Activated naive CD4-positive, alpha-beta T cell treated with anti-CD3 and anti-CD28 coated beads, Interleukin-2, amount 10 ng/mL, durations not matched to agents 7 days and 5 days (primary cell): Measurements from ENCODE around the gene AMIGO2.

Experiments used
- CTCF ChIA-PET: fragments of 350-600 bp; sonication (Branson Sonifier 250); formaldehyde crosslinking; loops from one replicate; lab custom pipeline; 2021; ENCODE audit warnings: antibody characterized with exemption; lab: Charles Lee
- DNase-seq: peaks from one replicate; pipeline ENCODE4 v3.0.0-alpha.2; 2020
- H3K27ac Mint-ChIP-seq: one replicate; pipeline ENCODE4 v1.8.0; 2021; ENCODE audit warnings: mild to moderate bottlenecking, moderate library complexity, mixed read lengths
- H3K27me3 Mint-ChIP-seq: one replicate; pipeline ENCODE4 v1.8.0; 2021; ENCODE audit warnings: mild to moderate bottlenecking, mixed read lengths
- H3K36me3 Mint-ChIP-seq: one replicate; pipeline ENCODE4 v1.8.0; 2021; ENCODE audit warnings: mixed read lengths
- H3K4me1 Mint-ChIP-seq: one replicate; pipeline ENCODE4 v1.8.0; 2021; ENCODE audit warnings: mixed read lengths
- H3K4me3 Mint-ChIP-seq: one replicate; pipeline ENCODE4 v1.8.0; 2021; ENCODE audit warnings: mild to moderate bottlenecking, moderate library complexity, mixed read lengths
- H3K9me3 Mint-ChIP-seq: one replicate; pipeline ENCODE4 v1.8.0; 2021; ENCODE audit warnings: mixed read lengths

AMIGO2 gene

GRCh38 chr12:47087088-47087688, 7.4 kb upstream of the AMIGO2 start:
- Mint-ChIP-seq H3K4me3 (no peak overlapping the region), H3K4me1 (peaks cover 45% of the 10 kb centered on the region), H3K9me3 (peaks cover 9% of the 10 kb centered on the region), H3K27me3 (no peaks in the 10 kb centered on the region), H3K27ac (no peak overlapping the region), H3K36me3 (peaks cover 16% of the 10 kb centered on the region)
- CTCF ChIA-PET, result interaction anchor here (1.1 kb wide), 1 partner anchor 310 kb away, joined by 5 read pairs; no protein-coding TSS in a partner anchor
- no peak for DNase-seq

GRCh38 chr12:47085815-47086252, 6.1 kb upstream of the AMIGO2 start:
- peak; percentile 56 for DNase-seq
- H3K4me3 Mint-ChIP-seq, result peak overlapping the region; percentile 5
- H3K27ac Mint-ChIP-seq, result peak overlapping the region; percentile 52
- CTCF ChIA-PET, result interaction anchor here (0.6 kb wide), 1 partner anchor 128 kb away, joined by 3 read pairs; no protein-coding TSS in a partner anchor
- peaks cover 14% of the 10 kb centered on the region for H3K36me3 Mint-ChIP-seq
- H3K9me3 Mint-ChIP-seq, result peaks cover 6% of the 10 kb centered on the region
- peaks cover under 1% of the 10 kb centered on the region for H3K27me3 Mint-ChIP-seq
- peaks cover 58% of the 10 kb centered on the region for H3K4me1 Mint-ChIP-seq

- peaks cover 65% of the 10 kb centered on the region for H3K4me1 Mint-ChIP-seq
- peak overlapping the region; percentile 73 for H3K27ac Mint-ChIP-seq
- no peaks in the 10 kb centered on the region for H3K9me3 Mint-ChIP-seq
- peaks cover 8% of the 10 kb centered on the region for H3K27me3 Mint-ChIP-seq
- CTCF ChIA-PET, result interaction anchor here (1.0 to 1.8 kb wide), 2 partner anchors 11 to 108 kb away, joined by 3 to 6 read pairs; no protein-coding TSS in a partner anchor
- no peak for DNase-seq
- H3K36me3 Mint-ChIP-seq, result peaks cover 15% of the 10 kb centered on the region
- no peak overlapping the region for H3K4me3 Mint-ChIP-seq
Observed at GRCh38 chr12:47084172-47084571, 4.4 kb upstream of the AMIGO2 start.

GRCh38 chr12:47082796-47083621, 3.2 kb upstream of the AMIGO2 start:
- Mint-ChIP-seq H3K27ac (no peak overlapping the region), H3K27me3 (peaks cover 8% of the 10 kb centered on the region), H3K4me3 (no peak overlapping the region), H3K9me3 (no peaks in the 10 kb centered on the region), H3K36me3 (peaks cover 16% of the 10 kb centered on the region), H3K4me1 (peaks cover 77% of the 10 kb centered on the region)
- CTCF ChIA-PET, result interaction anchor here (0.8 to 4.6 kb wide), 8 partner anchors 10 to 314 kb away, joined by 3 to 18 read pairs (median 4); no protein-coding TSS in a partner anchor
- no peak for DNase-seq

GRCh38 chr12:47082283-47082682, 2.5 kb upstream of the AMIGO2 start:
- peaks cover 84% of the 10 kb centered on the region for H3K4me1 Mint-ChIP-seq
- no peak for DNase-seq
- H3K27me3 Mint-ChIP-seq, result peaks cover 8% of the 10 kb centered on the region
- no peak overlapping the region for H3K4me3 Mint-ChIP-seq
- CTCF ChIA-PET, result interaction anchor here (0.9 to 4.6 kb wide), 5 partner anchors 9 to 315 kb away, joined by 3 to 18 read pairs (median 5); no protein-coding TSS in a partner anchor
- no peaks in the 10 kb centered on the region for H3K9me3 Mint-ChIP-seq
- H3K36me3 Mint-ChIP-seq, result peaks cover 20% of the 10 kb centered on the region
- no peak overlapping the region for H3K27ac Mint-ChIP-seq

GRCh38 chr12:47080725-47081502, 1.2 kb upstream of the AMIGO2 start:
- Mint-ChIP-seq H3K36me3 (peaks cover 21% of the 10 kb centered on the region), H3K27me3 (peaks cover 8% of the 10 kb centered on the region), H3K4me1 (peaks cover 85% of the 10 kb centered on the region), H3K27ac (peak overlapping the region; percentile 87), H3K9me3 (no peaks in the 10 kb centered on the region), H3K4me3 (peak overlapping the region; percentile 92)
- CTCF ChIA-PET, result interaction anchor here (0.8 to 4.7 kb wide), 8 partner anchors 11 to 316 kb away, joined by 3 to 35 read pairs (median 10); no protein-coding TSS in a partner anchor
- DNase-seq, result peak; percentile 75

- Mint-ChIP-seq H3K27me3 (peaks cover 8% of the 10 kb centered on the region), H3K9me3 (no peaks in the 10 kb centered on the region), H3K4me3 (peak overlapping the region; percentile 92), H3K4me1 (peaks cover 78% of the 10 kb centered on the region), H3K36me3 (peaks cover 21% of the 10 kb centered on the region), H3K27ac (peak overlapping the region; percentile 87)
- peak; percentile 57 for DNase-seq
- CTCF ChIA-PET, result interaction anchor here (0.8 to 4.7 kb wide), 11 partner anchors 10 to 317 kb away, joined by 3 to 35 read pairs (median 4); no protein-coding TSS in a partner anchor
Observed at GRCh38 chr12:47079981-47080724, 394 bp upstream of the AMIGO2 start.

- peaks cover 21% of the 10 kb centered on the region for H3K36me3 Mint-ChIP-seq
- H3K9me3 Mint-ChIP-seq, result no peaks in the 10 kb centered on the region
- peak overlapping the region; percentile 94 for H3K4me3 Mint-ChIP-seq
- H3K27me3 Mint-ChIP-seq, result peaks cover 8% of the 10 kb centered on the region
- peak overlapping the region; percentile 82 for H3K27ac Mint-ChIP-seq
- peak; percentile 62 for DNase-seq
- peaks cover 65% of the 10 kb centered on the region for H3K4me1 Mint-ChIP-seq
- CTCF ChIA-PET, result interaction anchor here (0.6 to 4.7 kb wide), 15 partner anchors 9 to 558 kb away, joined by 3 to 35 read pairs (median 4); no protein-coding TSS in a partner anchor
Observed at GRCh38 chr12:47078733-47079467, 859 bp downstream of the AMIGO2 start.

- H3K4me3 Mint-ChIP-seq, result peak overlapping the region; percentile 94
- no peak for DNase-seq
- no peak overlapping the region for H3K27ac Mint-ChIP-seq
- H3K4me1 Mint-ChIP-seq, result peaks cover 56% of the 10 kb centered on the region
- CTCF ChIA-PET, result interaction anchor here (0.6 to 4.7 kb wide), 7 partner anchors 8 to 559 kb away, joined by 3 to 35 read pairs (median 8); no protein-coding TSS in a partner anchor
- peaks cover 17% of the 10 kb centered on the region for H3K36me3 Mint-ChIP-seq
- H3K27me3 Mint-ChIP-seq, result peaks cover 8% of the 10 kb centered on the region
- no peaks in the 10 kb centered on the region for H3K9me3 Mint-ChIP-seq
Observed at GRCh38 chr12:47078086-47078395, 1.7 kb downstream of the AMIGO2 start.

GRCh38 chr12:47077206-47078085, 2.3 kb downstream of the AMIGO2 start:
- Mint-ChIP-seq H3K36me3 (peaks cover 17% of the 10 kb centered on the region), H3K9me3 (no peaks in the 10 kb centered on the region), H3K27ac (no peak overlapping the region), H3K27me3 (peaks cover 8% of the 10 kb centered on the region), H3K4me1 (peaks cover 50% of the 10 kb centered on the region), H3K4me3 (peak overlapping the region; percentile 94)
- DNase-seq, result no peak
- CTCF ChIA-PET, result interaction anchor here (1.4 to 4.7 kb wide), 6 partner anchors 7 to 559 kb away, joined by 4 to 35 read pairs (median 11); no protein-coding TSS in a partner anchor

- H3K27me3 Mint-ChIP-seq, result peaks cover 3% of the 10 kb centered on the region
- no peak overlapping the region for H3K4me3 Mint-ChIP-seq
- H3K9me3 Mint-ChIP-seq, result no peaks in the 10 kb centered on the region
- no peak overlapping the region for H3K27ac Mint-ChIP-seq
- no peak for DNase-seq
- CTCF ChIA-PET, result interaction anchor here (1.0 to 1.2 kb wide), 2 partner anchors 119 to 322 kb away, joined by 3 to 4 read pairs; no protein-coding TSS in a partner anchor
- H3K36me3 Mint-ChIP-seq, result peaks cover 13% of the 10 kb centered on the region
- peaks cover 32% of the 10 kb centered on the region for H3K4me1 Mint-ChIP-seq
Observed at GRCh38 chr12:47075192-47076084, 4.3 kb downstream of the AMIGO2 start.
